Smooth muscle cell (in vitro differentiated cells): ENCODE data around the gene GALR3. TPM values are rescaled to one million over a fixed set of nuclear protein-coding genes. Genes with fewer than 3 reads are reported as not detected.

Source experiments
- DNase-seq: peaks from one replicate; lab custom pipeline; 2025; ENCODE audit not compliant: unreplicated experiment; lab: John Stamatoyannopoulos, UW
- H2AFZ ChIP-seq: fragments of 200-600 bp; sonication (generic); 2 replicates; pipeline ENCODE4 v1.6.0; 2016; ENCODE audit warnings: antibody characterized with exemption, low read depth, mild to moderate bottlenecking
- H3F3A ChIP-seq: fragments of 200-600 bp; sonication (generic); 2 replicates; pipeline ENCODE4 v1.6.0; 2017; ENCODE audit warnings: antibody characterized with exemption, low read depth
- H3K27ac ChIP-seq: fragments of 200-600 bp; sonication (generic); 2 replicates; pipeline ENCODE4 v1.5.1; 2016; ENCODE audit warnings: low read depth, mild to moderate bottlenecking
- H3K27me3 ChIP-seq: fragments of 200-600 bp; sonication (generic); 2 replicates; pipeline ENCODE4 v1.6.1; 2016; ENCODE audit warnings: low read depth, mild to moderate bottlenecking
- H3K36me3 ChIP-seq: fragments of 200-600 bp; sonication (generic); 2 replicates; pipeline ENCODE4 v1.5.1; 2016; ENCODE audit warnings: low read depth
- H3K4me1 ChIP-seq: fragments of 200-600 bp; sonication (generic); 2 replicates; pipeline ENCODE4 v1.5.1; 2016; ENCODE audit warnings: low read depth
- H3K4me2 ChIP-seq: fragments of 200-600 bp; sonication (generic); 2 replicates; pipeline ENCODE4 v1.6.0; 2016; ENCODE audit warnings: mild to moderate bottlenecking
- H3K4me3 ChIP-seq: fragments of 200-600 bp; sonication (generic); 2 replicates; pipeline ENCODE4 v1.5.1; 2016; ENCODE audit warnings: mild to moderate bottlenecking
- H3K79me2 ChIP-seq: fragments of 200-600 bp; sonication (generic); 2 replicates; pipeline ENCODE4 v1.6.0; 2016; ENCODE audit warnings: low read depth, mild to moderate bottlenecking
- H3K9ac ChIP-seq: fragments of 200-600 bp; sonication (generic); 2 replicates; pipeline ENCODE4 v1.6.0; 2016; ENCODE audit warnings: low read depth
- H3K9me3 ChIP-seq: fragments of 200-600 bp; sonication (generic); replicated peaks from 2 replicates; pipeline ENCODE4 v1.5.1; 2016; ENCODE audit warnings: low read depth
- H4K20me1 ChIP-seq: fragments of 200-600 bp; sonication (generic); 2 replicates; pipeline ENCODE4 v1.6.0; 2016; ENCODE audit warnings: low read depth
- CTCF ChIP-seq: fragments of 200-600 bp; sonication (generic); IDR thresholded peaks from 2 replicates; pipeline ENCODE4 v1.5.1; 2017; ENCODE audit warnings: borderline replicate concordance, mild to moderate bottlenecking, antibody characterized with exemption; ENCODE audit not compliant: insufficient read depth, poor library complexity, severe bottlenecking
- WGBS: methylation state at CpG from one replicate; pipeline ENCODE4 v1.1.7; 2016; ENCODE audit warnings: low lambda C conversion rate; 5-methylcytosine and 5-hydroxymethylcytosine counted together
- microRNA counts: library from miRNA; unstranded; fragments of <30 nt; microRNA quantifications from one replicate; lab custom pipeline; 2016
- microRNA-seq: library from miRNA; unstranded; fragments of <30 nt; microRNA quantifications from one replicate; pipeline ENCODE4, GENCODE V29; 2016; ENCODE audit warnings: borderline number of aligned reads
- polyA plus RNA-seq: library from polyadenylated mRNA; unstranded; fragments of >200 nt; fragmentation: Nextera tagmentation; extraction: Ambion mirVana; gene quantifications from 2 replicates; pipeline ENCODE4 v1.2.1, GENCODE V29; 2016
- small RNA-seq: library from RNA; depleted of rRNA; stranded (forward); fragments of <200 nt; gene quantifications from one replicate; pipeline ENCODE3, GENCODE V24; 2014
- total RNA-seq: library from RNA; depleted of rRNA; stranded (reverse); fragments of >200 nt; gene quantifications from 2 replicates; pipeline ENCODE4 v1.2.3, GENCODE V29; 2014

The GALR3 gene
- total and polyA plus RNA-seq, 2 experiments from 2014 or later = not detected

DNA sequence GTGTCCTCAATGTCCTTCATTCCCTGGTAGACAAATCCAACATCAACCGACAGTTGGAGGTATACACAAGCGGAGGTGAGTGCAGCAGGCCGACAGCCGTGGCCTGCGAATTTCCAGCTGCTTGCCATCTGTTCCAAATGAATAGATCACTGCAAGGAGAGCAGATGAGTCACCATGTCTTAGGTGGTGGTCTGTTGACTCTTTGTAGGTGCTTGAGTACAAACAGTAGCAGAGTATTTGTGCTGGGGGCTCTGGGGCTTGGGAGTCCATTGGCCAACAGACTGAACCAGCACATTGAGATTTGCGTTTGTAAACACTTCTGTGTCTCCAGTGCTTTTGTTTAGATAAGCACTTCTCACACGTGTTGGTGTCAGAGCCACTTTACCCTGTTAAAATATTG lies 47.1 kb downstream of the GALR3 start:
- 92% methylated on average over 7 of the region's 7 CpGs for WGBS
- no peak overlapping the region for H3K27ac ChIP-seq

More for the DNA sequence above, 47.1 kb downstream of the GALR3 start:
- peaks cover 19% of the 10 kb centered on the region for H3K79me2 ChIP-seq
- H3K4me2 ChIP-seq = no peak overlapping the region
- H3K9ac ChIP-seq = no peak overlapping the region
- H3F3A ChIP-seq = no peaks in the 10 kb centered on the region
- H4K20me1 ChIP-seq = peaks cover 38% of the 10 kb centered on the region
- H2AFZ ChIP-seq = no peak overlapping the region
- peaks cover 31% of the 10 kb centered on the region for H3K36me3 ChIP-seq
- H3K9me3 ChIP-seq = no peaks in the 10 kb centered on the region
- DNase-seq = no peak
- no peak for TF ChIP-seq CTCF
- H3K27me3 ChIP-seq = no peaks in the 10 kb centered on the region
- no peak overlapping the region for H3K4me3 ChIP-seq
- H3K4me1 ChIP-seq = no peaks in the 10 kb centered on the region

MicroRNAs encoded within 50 kb of the gene (microRNA counts, 767-probe panel; counts per million panel counts)
- microRNA hsa-miR-658 (lab: Ali Mortazavi, UCI) (183 counts per million), microRNA hsa-miR-659-3p (lab: Ali Mortazavi, UCI) (183 counts per million)

Small RNAs within 50 kb of the gene (microRNA-seq; reads per million reads assigned to microRNA genes)
- gene MIR659 = not detected

Small RNAs within 50 kb of the gene (small RNA-seq; reads per million reads assigned to genes)
- gene MIR659 = 0.08 reads per million

Other genes with a start within 250 kb of the GALR3 start
- not detected in 2 replicates for gene LGALS2, start 243.3 kb upstream of the GALR3 start, total RNA-seq
- gene LGALS2, start 243.3 kb upstream of the GALR3 start, polyA plus RNA-seq = 0.48 and 1.1 TPM in 2 replicates
- gene GGA1, start 214.5 kb upstream of the GALR3 start, total RNA-seq = 15.6 and 27.3 TPM in 2 replicates
- gene GGA1, start 214.5 kb upstream of the GALR3 start, polyA plus RNA-seq = 44.0 and 59.6 TPM in 2 replicates
- 20.4 and 26.6 TPM in 2 replicates for gene SH3BP1, start 183.7 kb upstream of the GALR3 start, total RNA-seq
- 16.6 and 33.7 TPM in 2 replicates for gene SH3BP1, start 183.7 kb upstream of the GALR3 start, polyA plus RNA-seq
- gene PDXP, start 164.7 kb upstream of the GALR3 start, total RNA-seq = 9.7 and 16.5 TPM in 2 replicates
- 20.0 and 20.7 TPM in 2 replicates for gene PDXP, start 164.7 kb upstream of the GALR3 start, polyA plus RNA-seq
- gene LGALS1, start 147.7 kb upstream of the GALR3 start, total RNA-seq = 3,694 and 5,079 TPM in 2 replicates
- 4,318 and 5,332 TPM in 2 replicates for gene LGALS1, start 147.7 kb upstream of the GALR3 start, polyA plus RNA-seq
- gene NOL12, start 137.0 kb upstream of the GALR3 start, total RNA-seq = 23.4 and 31.0 TPM in 2 replicates
- gene NOL12, start 137.0 kb upstream of the GALR3 start, polyA plus RNA-seq = 13.2 and 16.2 TPM in 2 replicates
- 39.8 and 44.6 TPM in 2 replicates for gene TRIOBP, start 126.3 kb upstream of the GALR3 start, total RNA-seq
- 95.8 and 100 TPM in 2 replicates for gene TRIOBP, start 126.3 kb upstream of the GALR3 start, polyA plus RNA-seq
- gene GCAT, start 15.4 kb upstream of the GALR3 start, total RNA-seq = 10.8 and 13.5 TPM in 2 replicates
- 21.2 and 30.6 TPM in 2 replicates for gene GCAT, start 15.4 kb upstream of the GALR3 start, polyA plus RNA-seq
- gene ANKRD54, start 21.0 kb downstream of the GALR3 start, total RNA-seq = 24.5 and 26.6 TPM in 2 replicates
- 22.2 and 26.2 TPM in 2 replicates for gene ANKRD54, start 21.0 kb downstream of the GALR3 start, polyA plus RNA-seq
- gene EIF3L, start 26.0 kb downstream of the GALR3 start, total RNA-seq = 264 and 274 TPM in 2 replicates
- 165 and 182 TPM in 2 replicates for gene EIF3L, start 26.0 kb downstream of the GALR3 start, polyA plus RNA-seq
- 15.2 and 24.9 TPM in 2 replicates for gene MICALL1, start 82.9 kb downstream of the GALR3 start, total RNA-seq
- 8.7 and 17.1 TPM in 2 replicates for gene MICALL1, start 82.9 kb downstream of the GALR3 start, polyA plus RNA-seq
- gene C22orf23, start 130.2 kb downstream of the GALR3 start, total RNA-seq = 0.18 and 0.81 TPM in 2 replicates
- gene C22orf23, start 130.2 kb downstream of the GALR3 start, polyA plus RNA-seq = 1.0 and 2.4 TPM in 2 replicates
- 29.0 and 52.2 TPM in 2 replicates for gene POLR2F, start 130.3 kb downstream of the GALR3 start, total RNA-seq
- 138 and 141 TPM in 2 replicates for gene POLR2F, start 130.3 kb downstream of the GALR3 start, polyA plus RNA-seq
- gene SOX10, start 161.2 kb downstream of the GALR3 start, total RNA-seq = not detected in 2 replicates
- not detected in 2 replicates for gene SOX10, start 161.2 kb downstream of the GALR3 start, polyA plus RNA-seq
- gene PICK1, start 234.0 kb downstream of the GALR3 start, total RNA-seq = 8.8 and 23.4 TPM in 2 replicates
- 17.5 and 30.1 TPM in 2 replicates for gene PICK1, start 234.0 kb downstream of the GALR3 start, polyA plus RNA-seq